ENCODE measurements around the gene UBE2E2.

DNA sequence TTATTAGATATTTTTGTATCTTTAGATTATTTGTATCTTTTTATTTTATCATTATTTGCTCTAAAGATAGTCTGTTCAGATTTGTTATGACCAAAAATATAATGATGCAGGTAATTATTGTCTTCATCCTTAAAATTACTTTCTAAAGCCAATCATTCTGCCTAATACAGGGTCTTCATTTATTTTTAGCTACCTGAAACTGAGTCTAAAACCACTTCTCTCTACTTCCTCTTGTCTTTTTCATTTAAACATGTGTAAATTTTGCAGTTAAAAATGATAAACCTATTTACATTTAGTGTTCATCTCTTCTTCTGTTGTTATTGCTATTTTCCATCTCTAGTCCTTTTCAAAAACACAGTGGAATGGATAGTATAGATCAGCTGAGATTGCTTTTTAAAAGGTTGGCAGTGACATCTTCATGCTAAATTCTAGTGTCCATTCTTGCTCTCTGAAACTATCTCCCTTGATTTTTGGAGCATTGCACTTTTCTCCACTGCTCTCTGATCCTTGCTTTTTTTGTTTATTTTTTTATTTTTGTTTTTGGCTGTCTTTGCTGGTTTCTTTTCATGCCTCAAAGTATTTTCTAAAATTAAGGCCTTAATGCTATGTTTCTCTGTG lies 91.8 kb downstream of the UBE2E2 start:
- TF ChIP-seq, protein P1, sequence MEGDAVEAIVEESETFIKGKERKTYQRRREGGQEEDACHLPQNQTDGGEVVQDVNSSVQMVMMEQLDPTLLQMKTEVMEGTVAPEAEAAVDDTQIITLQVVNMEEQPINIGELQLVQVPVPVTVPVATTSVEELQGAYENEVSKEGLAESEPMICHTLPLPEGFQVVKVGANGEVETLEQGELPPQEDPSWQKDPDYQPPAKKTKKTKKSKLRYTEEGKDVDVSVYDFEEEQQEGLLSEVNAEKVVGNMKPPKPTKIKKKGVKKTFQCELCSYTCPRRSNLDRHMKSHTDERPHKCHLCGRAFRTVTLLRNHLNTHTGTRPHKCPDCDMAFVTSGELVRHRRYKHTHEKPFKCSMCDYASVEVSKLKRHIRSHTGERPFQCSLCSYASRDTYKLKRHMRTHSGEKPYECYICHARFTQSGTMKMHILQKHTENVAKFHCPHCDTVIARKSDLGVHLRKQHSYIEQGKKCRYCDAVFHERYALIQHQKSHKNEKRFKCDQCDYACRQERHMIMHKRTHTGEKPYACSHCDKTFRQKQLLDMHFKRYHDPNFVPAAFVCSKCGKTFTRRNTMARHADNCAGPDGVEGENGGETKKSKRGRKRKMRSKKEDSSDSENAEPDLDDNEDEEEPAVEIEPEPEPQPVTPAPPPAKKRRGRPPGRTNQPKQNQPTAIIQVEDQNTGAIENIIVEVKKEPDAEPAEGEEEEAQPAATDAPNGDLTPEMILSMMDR (IDR thresholded peaks at IDR 0.05) = no peak
- no peak for TF ChIP-seq EZH2 (IDR thresholded peaks at IDR 0.05; ENCODE audit: borderline replicate concordance, insufficient read depth, low read depth, low read length, poor library complexity, severe bottlenecking)

Data from B cell (primary cell).